ENCODE measurements around the gene ADAMTS16.

DNA sequence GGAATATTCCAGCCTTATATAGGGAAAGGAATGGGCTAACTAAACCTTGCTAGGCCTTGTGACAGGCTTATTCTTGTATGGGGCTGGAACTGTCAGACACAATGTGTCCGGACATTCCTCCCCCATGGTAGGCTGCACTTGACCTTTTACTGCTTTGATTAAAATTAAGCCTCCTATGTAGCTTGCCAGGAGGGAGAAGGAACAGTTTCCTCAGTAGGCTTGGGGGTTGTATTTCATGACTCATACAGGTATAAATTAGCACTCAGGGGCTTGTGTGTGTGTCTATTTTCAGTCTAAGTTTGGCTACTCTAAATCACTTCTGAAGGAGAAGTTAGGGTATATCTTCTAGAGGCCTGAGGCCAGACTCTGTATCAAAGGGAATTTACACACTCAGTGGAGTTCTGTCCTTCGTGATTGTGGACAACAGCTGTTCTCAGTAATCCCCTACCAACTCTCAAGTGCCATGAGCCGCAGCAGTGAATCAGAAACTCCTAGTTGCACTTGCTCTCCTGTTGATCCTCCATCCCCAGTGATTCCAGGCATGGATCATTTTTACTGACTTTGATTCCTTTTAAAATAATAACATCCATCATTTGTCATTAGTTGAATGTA is 16.4 kb downstream of the ADAMTS16 start:
- TF ChIP-seq EZH2phosphoT487 (IDR thresholded peaks at IDR 0.05; ENCODE audit: insufficient read depth, low read depth), result no peak
- TF ChIP-seq EZH2 (IDR thresholded peaks at IDR 0.05; ENCODE audit: insufficient read depth, poor library complexity, severe bottlenecking), result no peak
